GM04503 (cell line): ENCODE data around the gene SLC1A4.
A peak's percentile ranks its signal among the peaks of the same experiment; 100 is the strongest.
"Not testable (repeated sequence)": the region's sequence is repeated elsewhere in the genome, so short reads cannot be mapped to it uniquely, and the experiment has no call there.

Source experiments
- DNase-seq: peaks from one replicate; pipeline ENCODE4 v3.0.0-alpha.2; 2012; ENCODE audit warnings: low read depth

The SLC1A4 gene

GRCh38 chr2:64966017-64966416 lies 23.2 kb upstream of the SLC1A4 start:
- DNase-seq, result no peak

GRCh38 chr2:64966839-64967238 lies 22.4 kb upstream of the SLC1A4 start:
- no peak for DNase-seq

GRCh38 chr2:64967601-64968000 lies 21.6 kb upstream of the SLC1A4 start:
- DNase-seq, result no peak

- DNase-seq, result not testable (repeated sequence)
Measured at GRCh38 chr2:64969086-64969485, 20.1 kb upstream of the SLC1A4 start.

GRCh38 chr2:64970495-64970894 lies 18.7 kb upstream of the SLC1A4 start:
- DNase-seq, result no peak

DNA sequence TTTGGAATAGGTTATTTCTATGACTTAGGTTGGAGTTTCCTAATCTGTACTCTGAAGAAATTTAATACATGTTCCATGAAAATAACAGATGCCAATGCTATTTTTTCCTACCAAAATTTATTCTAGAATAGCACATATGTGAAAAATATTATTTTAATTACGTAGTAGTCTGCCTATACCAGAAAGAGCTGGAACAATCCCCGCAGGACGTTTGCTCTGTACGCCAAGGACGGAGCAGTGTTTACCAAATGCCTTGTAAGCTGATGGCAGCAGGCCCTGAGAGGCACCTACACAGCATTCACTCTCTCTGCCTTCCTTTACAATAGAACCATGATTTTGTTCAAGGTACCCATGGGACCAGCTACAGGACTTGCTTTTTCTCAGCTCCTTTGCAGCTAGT lies 16.8 kb upstream of the SLC1A4 start:
- DNase-seq, result no peak

DNA sequence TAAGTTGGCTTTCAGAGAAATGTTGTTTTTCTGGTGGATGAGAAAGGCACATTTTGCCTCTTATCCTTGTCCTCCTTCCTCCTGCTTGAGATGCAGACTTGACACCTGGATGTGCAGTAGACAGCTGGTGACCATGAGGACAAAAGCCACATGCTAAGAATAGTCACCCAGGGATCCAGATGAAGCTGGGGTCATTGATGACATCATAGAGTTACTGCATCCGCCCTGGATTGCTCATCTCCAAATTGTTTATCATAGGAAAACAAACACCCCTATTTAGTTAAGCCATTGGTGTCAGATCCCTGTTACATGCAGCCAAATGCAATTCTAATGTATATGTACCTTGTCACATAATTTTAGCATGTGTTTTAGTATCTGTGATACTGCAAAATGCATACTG lies 16.3 kb upstream of the SLC1A4 start:
- DNase-seq, result no peak

- DNase-seq, result peak; percentile 42
Measured at GRCh38 chr2:64975232-64975821, 13.9 kb upstream of the SLC1A4 start.

GRCh38 chr2:64976276-64976675 lies 12.9 kb upstream of the SLC1A4 start:
- no peak for DNase-seq

- no peak for DNase-seq
Measured at GRCh38 chr2:64978514-64979268, 10.5 kb upstream of the SLC1A4 start.

DNA sequence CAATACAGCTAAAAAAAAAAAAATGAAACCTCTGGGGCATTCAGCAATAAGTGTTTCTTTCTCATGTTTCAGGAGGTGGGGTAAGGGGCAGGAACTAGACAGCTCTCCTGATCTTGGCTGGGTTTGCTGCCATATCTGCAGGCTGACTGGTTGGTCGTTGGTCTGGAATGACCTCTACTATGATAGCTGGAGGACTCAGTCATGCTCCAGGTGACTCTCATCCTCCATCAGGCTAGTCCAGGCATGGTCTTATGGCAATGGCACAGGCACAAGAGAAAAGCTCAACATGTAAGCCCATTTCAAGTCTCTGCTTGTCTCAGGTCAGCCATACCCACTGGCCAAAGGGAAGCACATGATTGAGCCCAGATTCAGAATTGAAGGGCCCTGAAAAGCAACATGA lies 9.5 kb upstream of the SLC1A4 start:
- DNase-seq, result no peak

GRCh38 chr2:64980183-64980582 lies 9.0 kb upstream of the SLC1A4 start:
- no peak for DNase-seq

DNA sequence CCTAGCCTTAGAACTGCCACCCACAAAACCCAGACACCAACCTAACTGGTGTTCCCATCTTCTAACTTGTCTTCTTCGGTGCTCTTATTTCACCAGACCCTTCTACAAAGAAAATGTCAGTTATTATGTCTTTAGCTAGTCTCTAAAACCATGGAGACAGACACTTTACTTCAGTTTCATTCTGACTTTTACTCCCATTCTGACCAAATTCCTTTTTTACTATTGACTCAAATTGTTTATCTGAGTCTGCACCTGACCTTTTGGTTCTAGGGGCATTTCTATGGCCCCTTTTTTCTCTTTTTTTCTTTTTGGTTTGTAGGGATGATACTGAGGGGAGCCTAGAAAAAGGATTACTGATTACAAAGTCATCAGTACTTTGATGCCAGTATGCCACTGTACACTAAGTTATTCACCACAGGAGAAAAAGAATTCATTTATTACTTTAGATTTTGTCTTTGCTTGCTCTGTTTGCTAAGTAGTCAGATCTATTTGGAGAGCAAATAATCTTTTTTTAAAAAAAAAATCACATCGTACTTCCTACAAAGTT lies 6.8 kb upstream of the SLC1A4 start:
- DNase-seq, result no peak

- DNase-seq, result no peak
Measured at GRCh38 chr2:64982932-64983331, 6.3 kb upstream of the SLC1A4 start.

- DNase-seq, result no peak
Measured at GRCh38 chr2:64985447-64985846, 3.8 kb upstream of the SLC1A4 start.

GRCh38 chr2:64987001-64987955 lies 1.9 kb upstream of the SLC1A4 start:
- DNase-seq, result no peak

GRCh38 chr2:64987956-64988419 lies 1.2 kb upstream of the SLC1A4 start:
- DNase-seq, result no peak

DNA sequence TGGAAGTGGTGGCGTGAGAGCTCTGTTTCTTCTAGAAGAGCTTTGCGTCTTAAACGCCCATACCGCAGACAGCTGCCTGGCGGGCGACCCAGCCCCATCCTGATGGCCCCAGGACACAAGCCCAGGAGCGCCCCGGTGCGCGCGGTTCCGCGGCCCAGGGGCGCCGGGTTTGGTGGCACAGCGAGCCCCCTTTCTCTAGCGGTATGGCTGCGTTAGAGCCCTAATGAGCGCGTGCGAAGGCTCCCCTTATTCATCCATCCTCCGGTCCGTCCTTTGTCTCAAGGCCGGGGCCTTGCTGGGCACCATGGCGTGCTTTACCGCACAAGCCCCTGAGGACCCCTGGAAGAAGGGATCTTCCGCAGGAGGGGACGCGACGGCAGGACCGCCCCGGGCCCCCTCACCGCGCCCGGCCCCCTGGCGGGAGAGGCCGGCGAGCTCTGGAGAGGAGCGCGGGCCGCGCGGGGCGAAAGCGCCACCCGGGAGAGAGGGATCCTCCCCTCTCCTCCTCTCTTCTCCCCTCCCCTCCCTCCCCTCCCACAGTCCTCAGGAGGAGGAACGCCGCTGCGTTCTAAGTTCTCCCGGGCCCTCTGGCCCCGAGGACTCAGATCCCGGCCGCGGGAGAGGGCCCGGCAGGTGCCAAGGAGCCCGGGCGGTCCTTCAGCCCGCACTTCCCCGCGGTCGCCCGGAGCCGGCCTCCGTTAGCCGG lies 626 bp upstream of the SLC1A4 start:
- DNase-seq, result peak; percentile 61

DNA sequence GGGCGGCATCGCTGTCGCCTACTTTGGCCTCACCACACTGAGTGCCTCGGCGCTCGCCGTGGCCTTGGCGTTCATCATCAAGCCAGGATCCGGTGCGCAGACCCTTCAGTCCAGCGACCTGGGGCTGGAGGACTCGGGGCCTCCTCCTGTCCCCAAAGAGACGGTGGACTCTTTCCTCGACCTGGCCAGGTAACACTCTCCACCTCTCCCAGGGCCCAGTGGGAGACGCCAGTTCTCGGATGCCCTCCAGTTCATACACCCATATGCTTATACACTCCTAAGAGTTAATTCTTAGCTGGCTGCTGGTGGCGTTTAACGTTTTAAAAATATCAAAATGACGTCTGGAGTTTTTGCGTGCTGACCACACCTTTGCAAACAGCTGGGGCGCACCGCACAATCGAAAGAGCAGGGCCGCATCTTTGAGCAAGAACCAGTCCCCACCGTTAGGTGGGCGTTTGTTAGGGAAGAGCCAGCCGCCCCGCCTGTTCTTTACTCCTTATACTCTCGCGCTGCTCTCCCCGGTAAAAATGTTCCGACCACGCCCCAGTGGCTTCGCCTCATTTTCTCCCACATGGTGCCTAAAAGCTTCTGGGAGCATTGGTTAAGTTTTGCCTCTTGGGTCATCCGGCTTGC lies 899 bp downstream of the SLC1A4 start:
- no peak for DNase-seq

GRCh38 chr2:64990876-64991275 lies 1.7 kb downstream of the SLC1A4 start:
- DNase-seq, result no peak

GRCh38 chr2:64992218-64992617 lies 3.0 kb downstream of the SLC1A4 start:
- no peak for DNase-seq
